Erythroblast (primary cell): ENCODE results near the gene DPH2.

Experiments used
- GATA1 ChIP-seq: IDR thresholded peaks from 2 replicates; pipeline ENCODE4 v1.6.1; 2011; ENCODE audit warnings: low read depth, mild to moderate bottlenecking, control low read depth, low read length, moderate library complexity
- POLR2A ChIP-seq: IDR thresholded peaks from 2 replicates; pipeline ENCODE4 v1.6.1; 2011; ENCODE audit warnings: mild to moderate bottlenecking, low read length

DNA sequence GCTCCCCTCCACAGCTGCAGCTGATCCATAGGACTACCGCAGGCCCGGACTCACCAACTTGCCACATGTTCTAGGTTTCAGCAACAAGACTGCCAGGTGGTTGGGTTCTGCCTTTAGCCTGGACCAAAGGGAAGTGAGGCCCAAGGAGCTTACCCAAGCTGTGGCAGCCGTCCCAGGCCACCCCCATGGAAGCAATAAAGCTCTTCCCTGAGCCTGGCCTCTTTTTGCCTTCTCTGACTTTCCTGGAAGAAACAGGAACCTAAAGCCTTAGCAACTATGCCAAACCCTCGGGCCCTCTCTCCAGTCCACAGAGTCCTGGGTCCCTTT is 38.9 kb upstream of the DPH2 start:
- TF ChIP-seq POLR2A (no peak), GATA1 (no peak)
